Upper lobe of right lung (tissue), 1 donor: ENCODE measurements around the gene SERAC1. TPM values are rescaled to one million over a fixed set of nuclear protein-coding genes. Genes with fewer than 3 reads are reported as not detected.

ENCODE experiments used
- ATAC-seq: fragments of 200-7000 bp; cut with Tn5 transposase; one replicate; pipeline ENCODE4 v1.9.1; 2020; ENCODE audit warnings: mild to moderate bottlenecking, moderate library complexity
- DNase-seq: peaks from one replicate; pipeline ENCODE4 v3.0.0-alpha.2; 2020
- H3K27ac ChIP-seq: fragments of 200-600 bp; one replicate; pipeline ENCODE4 v1.8.0; 2022
- H3K27me3 ChIP-seq: fragments of 200-600 bp; one replicate; pipeline ENCODE4 v1.8.0; 2022; ENCODE audit warnings: mild to moderate bottlenecking
- H3K36me3 ChIP-seq: fragments of 200-600 bp; one replicate; pipeline ENCODE4 v1.8.0; 2022
- H3K4me1 ChIP-seq: fragments of 200-600 bp; one replicate; pipeline ENCODE4 v1.8.0; 2022
- H3K4me3 ChIP-seq: fragments of 200-600 bp; one replicate; pipeline ENCODE4 v1.8.0; 2022; ENCODE audit warnings: mild to moderate bottlenecking
- H3K9me3 ChIP-seq: fragments of 200-600 bp; one replicate; pipeline ENCODE4 v1.8.0; 2022
- CTCF ChIP-seq: fragments of 200-600 bp; IDR thresholded peaks from one replicate; pipeline ENCODE4 v1.8.0; 2022; ENCODE audit warnings: antibody characterized with exemption
- intact Hi-C: fragments of 100-400 bp; cut with DNase I; formaldehyde crosslinking; loops from one replicate; pipeline ENCODE4 v1.11.0; 2022
- total RNA-seq: library from RNA; stranded (reverse); fragmentation: NEBNext Ultra II Directional; extraction: Animal tissue kit (Norgen Biotek cat#: 25700); gene quantifications from one replicate; pipeline ENCODE4 v1.2.1, GENCODE V29; 2021
- donor health status: DM: no; HTN: yes; CAD: no; lungs with severe emphysema.

SERAC1 gene
- total RNA-seq, 1 donor from 2014 or later: 7.5 TPM

GRCh38 chr6:158113802-158114201 lies 54.3 kb downstream of the SERAC1 start:
- Histone ChIP-seq H3K36me3 (peaks cover 37% of the 10 kb centered on the region), H3K27me3 (no peaks in the 10 kb centered on the region), H3K4me1 (no peaks in the 10 kb centered on the region), H3K9me3 (no peaks in the 10 kb centered on the region), H3K27ac (no peak overlapping the region), H3K4me3 (no peak overlapping the region)
- DNase-seq: no peak
- intact Hi-C loops: no loop called here
- no peak for ATAC-seq
- no peak for TF ChIP-seq CTCF

GRCh38 chr6:158111987-158112386 lies 56.1 kb downstream of the SERAC1 start:
- H3K9me3 ChIP-seq: no peaks in the 10 kb centered on the region
- intact Hi-C loops: no loop called here
- H3K4me3 ChIP-seq: no peak overlapping the region
- DNase-seq (no peak), ATAC-seq (no peak)
- H3K27me3 ChIP-seq: no peaks in the 10 kb centered on the region
- no peak overlapping the region for H3K27ac ChIP-seq
- TF ChIP-seq CTCF: no peak
- peaks cover 27% of the 10 kb centered on the region for H3K36me3 ChIP-seq
- no peaks in the 10 kb centered on the region for H3K4me1 ChIP-seq

- TF ChIP-seq CTCF: no peak
- ATAC-seq: no peak
Measured at GRCh38 chr6:158110986-158111385, 57.1 kb downstream of the SERAC1 start.

GRCh38 chr6:158109748-158110147 lies 58.3 kb downstream of the SERAC1 start:
- no peak overlapping the region for H3K27ac ChIP-seq
- no peaks in the 10 kb centered on the region for H3K9me3 ChIP-seq
- intact Hi-C loops: no loop called here
- peaks cover 27% of the 10 kb centered on the region for H3K36me3 ChIP-seq
- ATAC-seq (no peak), DNase-seq (no peak)
- no peak overlapping the region for H3K4me3 ChIP-seq
- TF ChIP-seq CTCF: no peak
- no peaks in the 10 kb centered on the region for H3K27me3 ChIP-seq
- H3K4me1 ChIP-seq: no peaks in the 10 kb centered on the region

More at GRCh38 chr6:158110986-158111385, 57.1 kb downstream of the SERAC1 start:
- H3K36me3 ChIP-seq: peaks cover 27% of the 10 kb centered on the region
- no peak for DNase-seq
- no peaks in the 10 kb centered on the region for H3K9me3 ChIP-seq
- intact Hi-C loops: no loop called here
- no peak overlapping the region for H3K27ac ChIP-seq
- no peaks in the 10 kb centered on the region for H3K27me3 ChIP-seq
- H3K4me1 ChIP-seq: no peaks in the 10 kb centered on the region
- H3K4me3 ChIP-seq: no peak overlapping the region

GRCh38 chr6:158104696-158105095 lies 63.4 kb downstream of the SERAC1 start:
- DNase-seq: no peak

More at GRCh38 chr6:158104696-158105095, 63.4 kb downstream of the SERAC1 start:
- Histone ChIP-seq H3K4me3 (no peak overlapping the region), H3K9me3 (no peaks in the 10 kb centered on the region), H3K36me3 (peaks cover 5% of the 10 kb centered on the region), H3K4me1 (no peaks in the 10 kb centered on the region), H3K27ac (no peak overlapping the region), H3K27me3 (no peaks in the 10 kb centered on the region)
- no peak for TF ChIP-seq CTCF
- ATAC-seq: no peak
- intact Hi-C loops: no loop called here
